GM19455 (cell line): Measurements from ENCODE around the gene ERG.

Experiments used
- ATAC-seq: cut with Tn5 transposase; IDR thresholded peaks from one replicate; pipeline ENCODE4 v1.9.1; 2021; ENCODE audit not compliant: unreplicated experiment

Gene ERG

GRCh38 chr21:38395581-38395980 lies 102.7 kb downstream of the ERG start:
- no peak for ATAC-seq

- ATAC-seq = no peak
Observed at GRCh38 chr21:38392661-38393060, 105.6 kb downstream of the ERG start.

GRCh38 chr21:38389896-38390295 lies 108.4 kb downstream of the ERG start:
- no peak for ATAC-seq

GRCh38 chr21:38389354-38389676 lies 109.0 kb downstream of the ERG start:
- ATAC-seq = no peak

GRCh38 chr21:38388647-38389353 lies 109.5 kb downstream of the ERG start:
- ATAC-seq = no peak

- no peak for ATAC-seq
Observed at GRCh38 chr21:38388203-38388602, 110.1 kb downstream of the ERG start.

- no peak for ATAC-seq
Observed at GRCh38 chr21:38386967-38387366, 111.3 kb downstream of the ERG start.

GRCh38 chr21:38385427-38386175 lies 112.7 kb downstream of the ERG start:
- ATAC-seq = no peak

GRCh38 chr21:38384675-38385426 lies 113.4 kb downstream of the ERG start:
- no peak for ATAC-seq

- ATAC-seq = no peak
Observed at GRCh38 chr21:38384238-38384560, 114.1 kb downstream of the ERG start.

GRCh38 chr21:38383411-38384237 lies 114.7 kb downstream of the ERG start:
- ATAC-seq = no peak

GRCh38 chr21:38380481-38381137 lies 117.7 kb downstream of the ERG start:
- no peak for ATAC-seq

- no peak for ATAC-seq
Observed at GRCh38 chr21:38379147-38379546, 119.1 kb downstream of the ERG start.

GRCh38 chr21:38377165-38378088 lies 120.8 kb downstream of the ERG start:
- ATAC-seq = no peak

GRCh38 chr21:38376693-38377092 lies 121.6 kb downstream of the ERG start:
- ATAC-seq = no peak

GRCh38 chr21:38376235-38376634 lies 122.0 kb downstream of the ERG start:
- no peak for ATAC-seq

- no peak for ATAC-seq
Observed at GRCh38 chr21:38367646-38368045, 130.6 kb downstream of the ERG start.

GRCh38 chr21:38365521-38365920 lies 132.8 kb downstream of the ERG start:
- ATAC-seq = no peak

GRCh38 chr21:38363693-38364092 lies 134.6 kb downstream of the ERG start:
- ATAC-seq = no peak

GRCh38 chr21:38361324-38361723 lies 137.0 kb downstream of the ERG start:
- ATAC-seq = no peak
